HG03039 (cell line): ENCODE data around the gene ARHGEF26.
"Not testable (repeated sequence)": the region's sequence is repeated elsewhere in the genome, so short reads cannot be mapped to it uniquely, and the experiment has no call there.

Source experiments
- ATAC-seq: cut with Tn5 transposase; IDR thresholded peaks from one replicate; pipeline ENCODE4 v1.9.1; 2021; ENCODE audit warnings: mild to moderate bottlenecking, moderate library complexity; ENCODE audit not compliant: unreplicated experiment

Gene ARHGEF26

GRCh38 chr3:154120961-154121700 lies at the start of gene ARHGEF26:
ARHGEF26 (plus strand) TSS chr3:154121390; CDS start chr3:154121993, 603 bp downstream.
- peak; percentile 60 for ATAC-seq

GRCh38 chr3:154074966-154075365 lies 46.2 kb upstream of the ARHGEF26 start:
- ATAC-seq = no peak

- no peak for ATAC-seq
Observed at GRCh38 chr3:154078672-154079071, 42.5 kb upstream of the ARHGEF26 start.

GRCh38 chr3:154081305-154081704 lies 39.9 kb upstream of the ARHGEF26 start:
- ATAC-seq = no peak

- no peak for ATAC-seq
Observed at GRCh38 chr3:154085071-154085470, 36.1 kb upstream of the ARHGEF26 start.

- no peak for ATAC-seq
Observed at GRCh38 chr3:154085799-154086198, 35.4 kb upstream of the ARHGEF26 start.

GRCh38 chr3:154086286-154086685 lies 34.9 kb upstream of the ARHGEF26 start:
- ATAC-seq = no peak

GRCh38 chr3:154087756-154088480 lies 33.3 kb upstream of the ARHGEF26 start:
- ATAC-seq = not testable (repeated sequence)

- no peak for ATAC-seq
Observed at GRCh38 chr3:154089421-154090420, 31.5 kb upstream of the ARHGEF26 start.

- ATAC-seq = no peak
Observed at GRCh38 chr3:154094051-154094450, 27.1 kb upstream of the ARHGEF26 start.

GRCh38 chr3:154095832-154096421 lies 25.3 kb upstream of the ARHGEF26 start:
- ATAC-seq = no peak

GRCh38 chr3:154098376-154098775 lies 22.8 kb upstream of the ARHGEF26 start:
- no peak for ATAC-seq

GRCh38 chr3:154100556-154100955 lies 20.6 kb upstream of the ARHGEF26 start:
- no peak for ATAC-seq

GRCh38 chr3:154101250-154101649 lies 19.9 kb upstream of the ARHGEF26 start:
- no peak for ATAC-seq

- no peak for ATAC-seq
Observed at GRCh38 chr3:154102225-154102624, 19.0 kb upstream of the ARHGEF26 start.

GRCh38 chr3:154105218-154105975 lies 15.8 kb upstream of the ARHGEF26 start:
- no peak for ATAC-seq

GRCh38 chr3:154111365-154111935 lies 9.7 kb upstream of the ARHGEF26 start:
- no peak for ATAC-seq

GRCh38 chr3:154112146-154112852 lies 8.9 kb upstream of the ARHGEF26 start:
- no peak for ATAC-seq

- ATAC-seq = no peak
Observed at GRCh38 chr3:154113609-154114008, 7.6 kb upstream of the ARHGEF26 start.
